NB4 (cell line): ENCODE data around the gene DAG1.

Source experiments
- CTCF ChIP-seq: IDR thresholded peaks from one replicate; pipeline ENCODE4 v1.5.1; 2012; ENCODE audit warnings: low read depth, low read length
- MAX ChIP-seq: IDR thresholded peaks from 2 replicates; pipeline ENCODE4 v1.6.1; 2011; ENCODE audit warnings: low read depth, low read length
- MYC ChIP-seq: IDR thresholded peaks from 2 replicates; pipeline ENCODE4 v1.6.1; 2011; ENCODE audit warnings: low read depth, low read length
- POLR2A ChIP-seq: IDR thresholded peaks from 2 replicates; pipeline ENCODE4 v1.6.1; 2011; ENCODE audit warnings: mild to moderate bottlenecking; ENCODE audit not compliant: insufficient read length; ENCODE audit errors: extremely low read depth

- TF ChIP-seq MAX (no peak), CTCF (no peak), POLR2A (no peak), MYC (no peak)
Measured at GRCh38 chr3:49530231-49530630, 60.2 kb downstream of the DAG1 start.
